ENCODE measurements around the gene HPF1.
A peak's percentile ranks its signal among the peaks of the same experiment; 100 is the strongest.
"Not testable (repeated sequence)": the region's sequence is repeated elsewhere in the genome, so short reads cannot be mapped to it uniquely, and the experiment has no call there.

HPF1 gene

GRCh38 chr4:169757575-169758184 lies at the start of gene HPF1:
HPF1 (minus strand) TSS chr4:169757944; CDS start chr4:169757877, 67 bp downstream.
- peak; percentile 72 for DNase-seq

GRCh38 chr4:169806770-169807169 lies 49.0 kb upstream of the HPF1 start:
- DNase-seq, result not testable (repeated sequence)

- no peak for DNase-seq
Measured at GRCh38 chr4:169803413-169803812, 45.7 kb upstream of the HPF1 start.

GRCh38 chr4:169802873-169803272 lies 45.1 kb upstream of the HPF1 start:
- no peak for DNase-seq

- DNase-seq, result no peak
Measured at GRCh38 chr4:169800541-169800940, 42.8 kb upstream of the HPF1 start.

GRCh38 chr4:169799260-169799659 lies 41.5 kb upstream of the HPF1 start:
- no peak for DNase-seq

GRCh38 chr4:169795585-169795984 lies 37.8 kb upstream of the HPF1 start:
- DNase-seq, result no peak

- DNase-seq, result peak; percentile 3
Measured at GRCh38 chr4:169791527-169792156, 33.9 kb upstream of the HPF1 start.

- DNase-seq, result no peak
Measured at GRCh38 chr4:169791062-169791461, 33.3 kb upstream of the HPF1 start.

GRCh38 chr4:169774466-169775445 lies 17.0 kb upstream of the HPF1 start:
- DNase-seq, result no peak

GRCh38 chr4:169773889-169774288 lies 16.1 kb upstream of the HPF1 start:
- DNase-seq, result no peak

GRCh38 chr4:169771556-169772080 lies 13.9 kb upstream of the HPF1 start:
- DNase-seq, result not testable (repeated sequence)

- no peak for DNase-seq
Measured at GRCh38 chr4:169770416-169770815, 12.7 kb upstream of the HPF1 start.

- no peak for DNase-seq
Measured at GRCh38 chr4:169768385-169768784, 10.6 kb upstream of the HPF1 start.

GRCh38 chr4:169766741-169767140 lies 9.0 kb upstream of the HPF1 start:
- DNase-seq, result no peak

- no peak for DNase-seq
Measured at GRCh38 chr4:169765835-169766234, 8.1 kb upstream of the HPF1 start.

GRCh38 chr4:169761846-169762245 lies 4.1 kb upstream of the HPF1 start:
- DNase-seq, result no peak

- no peak for DNase-seq
Measured at GRCh38 chr4:169758401-169758962, 738 bp upstream of the HPF1 start.

- DNase-seq, result no peak
Measured at GRCh38 chr4:169756971-169757574, 671 bp downstream of the HPF1 start.

GRCh38 chr4:169745291-169745690 lies 12.5 kb downstream of the HPF1 start:
- DNase-seq, result no peak

GRCh38 chr4:169744601-169745000 lies 13.1 kb downstream of the HPF1 start:
- no peak for DNase-seq

- DNase-seq, result no peak
Measured at GRCh38 chr4:169741569-169741968, 16.2 kb downstream of the HPF1 start.

- DNase-seq, result not testable (repeated sequence)
Measured at GRCh38 chr4:169738604-169739003, 19.1 kb downstream of the HPF1 start.

All from NCI-H2107 (cell line).